HCT116 (cell line): ENCODE data around the gene ITGB1. TPM values are rescaled to one million over a fixed set of nuclear protein-coding genes. Genes with fewer than 3 reads are reported as not detected.

Source experiments
- ATAC-seq: fragments of 200-7000 bp; cut with Tn5 transposase; 2 replicates; pipeline ENCODE4 v1.9.1; 2020; ENCODE audit warnings: mild to moderate bottlenecking, moderate library complexity
- BruUV-seq: library from RNA; stranded (reverse); fragments of 400-500 nt; replicated peaks from 2 replicates; lab custom pipeline; 2021; lab: Mats Ljungman, UMichigan
- CTCF ChIA-PET: fragments of 300-600 bp; sonication (Branson Sonifier 250); formaldehyde crosslinking; loops from one replicate; lab custom pipeline; 2021; ENCODE audit warnings: antibody characterized with exemption; lab: Charles Lee
- POLR2A ChIA-PET: fragments of 300-600, 350-600 bp; sonication (Branson Sonifier 250); formaldehyde crosslinking; loops from one replicate; lab custom pipeline; 2021; ENCODE audit warnings: antibody characterized with exemption; lab: Charles Lee
- RAD21 ChIA-PET, 2 experiments: fragments of 300-600 bp; sonication (Branson Sonifier 250); formaldehyde crosslinking; loops; one replicate each; lab custom pipeline; 2023; ENCODE audit warnings: low total read pairs in 2 of 2; ENCODE audit not compliant: uncharacterized antibody in 2 of 2, unreplicated experiment in 2 of 2, low non-redundant PET in 1 of 2; lab: Charles Lee
- DNase-seq: peaks from one replicate; pipeline ENCODE4 v3.0.0-alpha.2; 2010; ENCODE audit warnings: low read depth, low spot score
- H2AFZ ChIP-seq: fragments of 200-600 bp; shearing (Covaris generic), sonication (generic); 2 replicates; pipeline ENCODE4 v1.6.1; 2017; ENCODE audit warnings: low read depth, mixed run types, mixed read lengths, antibody characterized with exemption, low read length; ENCODE audit not compliant: poor library complexity, severe bottlenecking
- H3K27ac ChIP-seq: 2 replicates; pipeline ENCODE4 v1.5.1; 2012; ENCODE audit warnings: low read depth, low read length
- H3K27me3 ChIP-seq: fragments of 200-600 bp; sonication (generic); 2 replicates; pipeline ENCODE4 v1.6.1; 2016; ENCODE audit warnings: mixed run types, low read length, mixed read lengths; ENCODE audit not compliant: insufficient read depth
- H3K36me3 ChIP-seq, 2 experiments: fragments of 200-500 bp in 1 of 2; fragments of 200-600 bp in 1 of 2; sonication (Bioruptor generic) in 1 of 2; sonication (generic) in 1 of 2; 2 replicates each; pipeline versions ENCODE4 v1.5.1 to v1.6.1; 2014 to 2016; ENCODE audit warnings: low read length in 2 of 2, inconsistent platforms in 1 of 2, mixed read lengths in 1 of 2, mixed run types in 1 of 2; ENCODE audit not compliant: insufficient read depth in 2 of 2, control insufficient read depth in 1 of 2
- H3K4me1 ChIP-seq, 2 experiments: fragments of 200-600 bp in 1 of 2; sonication (generic) in 1 of 2; 2 replicates each; pipeline versions ENCODE4 v1.5.1 to v1.6.1; 2012 to 2017; ENCODE audit warnings: low read length in 2 of 2, inconsistent platforms in 1 of 2, mild to moderate bottlenecking in 1 of 2, mixed read lengths in 1 of 2, mixed run types in 1 of 2, moderate library complexity in 1 of 2; ENCODE audit not compliant: insufficient read depth in 2 of 2, control insufficient read depth in 1 of 2
- H3K4me2 ChIP-seq: fragments of 200-600 bp; sonication (generic); 2 replicates; pipeline ENCODE4 v1.6.1; 2017; ENCODE audit warnings: mixed run types, low read length, mixed read lengths
- H3K4me3 ChIP-seq, 2 experiments: fragments of 200-600 bp in 1 of 2; sonication (generic) in 1 of 2; replicated peaks in 1 of 2; 2 replicates each; pipeline ENCODE4 v1.5.1; 2011 to 2016; ENCODE audit warnings: low read length in 2 of 2, control low read depth in 1 of 2, low read depth in 1 of 2, mild to moderate bottlenecking in 1 of 2, mixed read lengths in 1 of 2, mixed run types in 1 of 2
- H3K79me2 ChIP-seq: fragments of 200-600 bp; sonication (generic); 2 replicates; pipeline ENCODE4 v1.6.1; 2017; ENCODE audit warnings: mild to moderate bottlenecking, mixed run types, low read length, moderate library complexity, mixed read lengths; ENCODE audit not compliant: insufficient read depth
- H3K9ac ChIP-seq: fragments of 200-600 bp; sonication (generic); 2 replicates; pipeline ENCODE4 v1.6.1; 2016; ENCODE audit warnings: low read length, mixed read lengths
- H3K9me2 ChIP-seq: fragments of 200-600 bp; sonication (generic), shearing (Covaris generic); 2 replicates; pipeline ENCODE4 v1.6.1; 2017; ENCODE audit warnings: mixed run types, mild to moderate bottlenecking, moderate library complexity; ENCODE audit not compliant: insufficient read depth
- H3K9me3 ChIP-seq, 2 experiments: fragments of 200-500 bp in 1 of 2; fragments of 200-600 bp in 1 of 2; sonication (Bioruptor generic) in 1 of 2; sonication (generic) in 1 of 2; 2 replicates each; pipeline ENCODE4 v1.6.1; 2014 to 2017; ENCODE audit warnings: low read length in 2 of 2, mixed read lengths in 2 of 2, inconsistent platforms in 1 of 2, low read depth in 1 of 2, mild to moderate bottlenecking in 1 of 2, mixed run types in 1 of 2, moderate library complexity in 1 of 2; ENCODE audit not compliant: control insufficient read depth in 1 of 2, insufficient read depth in 1 of 2
- H4K20me1 ChIP-seq: fragments of 200-600 bp; sonication (generic), shearing (Covaris generic); 2 replicates; pipeline ENCODE4 v1.6.1; 2017; ENCODE audit warnings: mixed run types, mild to moderate bottlenecking, moderate library complexity; ENCODE audit not compliant: insufficient read depth
- CEBPB ChIP-seq: IDR thresholded peaks from 2 replicates; pipeline ENCODE4 v1.6.1; 2012; ENCODE audit warnings: low read depth
- EGR1 ChIP-seq: IDR thresholded peaks from 2 replicates; pipeline ENCODE4 v1.6.1; 2012; ENCODE audit warnings: low read depth
- FOSL1 ChIP-seq: IDR thresholded peaks from 2 replicates; pipeline ENCODE4 v1.6.1; 2012; ENCODE audit warnings: low read depth
- SP1 ChIP-seq: IDR thresholded peaks from 2 replicates; pipeline ENCODE4 v1.6.1; 2012; ENCODE audit warnings: low read depth
- intact Hi-C: fragments of 100-400 bp; cut with micrococcal nuclease; formaldehyde crosslinking; loops from 2 replicates; pipeline ENCODE4 v1.10.0; 2022
- total RNA-seq: library from RNA; stranded (reverse); gene quantifications from one replicate; pipeline ENCODE4 v1.2.1, GENCODE V29; 2021; ENCODE audit not compliant: unreplicated experiment

Gene ITGB1
- total RNA-seq, 1 experiment from 2014 or later = 366 TPM

- Histone ChIP-seq H3K27ac (no peak overlapping the region), H3K4me3 (no peak overlapping the region), H3K79me2 (peaks cover 100% of the 10 kb centered on the region), H4K20me1 (peaks cover 23% of the 10 kb centered on the region; the same call in 1 of the 2 replicates), H3K9ac (no peak overlapping the region), H3K36me3 (peaks cover 0 to 4% of the 10 kb centered on the region in 2 experiments; a peak in 1 of 4 replicates), H3K9me3 (no peaks in the 10 kb centered on the region), H3K9me2 (no peaks in the 10 kb centered on the region), H3K4me1 (peaks cover 85 to 93% of the 10 kb centered on the region in 2 experiments), H3K4me2 (peak overlapping the region; percentile 32; the same call in 1 of the 2 replicates), H2AFZ (no peak overlapping the region), H3K27me3 (no peaks in the 10 kb centered on the region)
- DNase-seq = no peak
- POLR2A ChIA-PET = interaction anchor here (3.0 kb wide), 1 partner anchor 28 kb away, joined by 10 read pairs; no protein-coding TSS in a partner anchor
- CTCF ChIA-PET = no interaction called here
- intact Hi-C loops = no loop called here
- BruUV-seq = no TSS peak
- TF ChIP-seq SP1 (no peak), FOSL1 (no peak)
- RAD21 ChIA-PET = no interaction called here
- no peak for ATAC-seq
Measured at GRCh38 chr10:32952094-32952493, 5.9 kb downstream of the ITGB1 start.

- H3K27me3 ChIP-seq = no peaks in the 10 kb centered on the region
- ATAC-seq (no peak), DNase-seq (no peak)
- H3K36me3 ChIP-seq = peaks cover 0 to 4% of the 10 kb centered on the region in 2 experiments; a peak in 1 of 4 replicates
- H3K4me1 ChIP-seq = peaks cover 88 to 91% of the 10 kb centered on the region in 2 experiments
- H3K9ac ChIP-seq = 0 out of 2 replicates have a peak overlapping the region, but pooled peaks have one; percentile 4
- no peaks in the 10 kb centered on the region for H3K9me2 ChIP-seq
- no peaks in the 10 kb centered on the region for H3K9me3 ChIP-seq
- RAD21 ChIA-PET = no interaction called here
- no TSS peak for BruUV-seq
- peaks cover 23% of the 10 kb centered on the region; the same call in 1 of the 2 replicates for H4K20me1 ChIP-seq
- no peak overlapping the region for H2AFZ ChIP-seq
- no peak overlapping the region for H3K4me3 ChIP-seq
- H3K4me2 ChIP-seq = peak overlapping the region; percentile 32
- POLR2A ChIA-PET = interaction anchor here (3.0 kb wide), 1 partner anchor 29 kb away, joined by 10 read pairs; no protein-coding TSS in a partner anchor
- no peak overlapping the region for H3K27ac ChIP-seq
- H3K79me2 ChIP-seq = peaks cover 100% of the 10 kb centered on the region
- no peak for TF ChIP-seq CEBPB
- TF ChIP-seq EGR1 = no peak
- CTCF ChIA-PET = no interaction called here
- intact Hi-C loops = no loop called here
Measured at GRCh38 chr10:32951111-32951510, 6.9 kb downstream of the ITGB1 start.
